HepG2 (cell line): ENCODE data around the gene LDLRAD4.

Experiments
- ESRRA ChIP-seq: sonication (generic); formaldehyde crosslinking; IDR thresholded peaks from 2 replicates; pipeline ENCODE4 v1.5.1; 2020; ENCODE audit warnings: mild to moderate bottlenecking, low read depth, missing genetic modification reagents
- KAT2B ChIP-seq: fragments of 150-350 bp; IDR thresholded peaks from 2 replicates; pipeline ENCODE4 v1.6.1; 2014; ENCODE audit warnings: low read depth, low read length, borderline replicate concordance
- SIN3A ChIP-seq: IDR thresholded peaks from 2 replicates; pipeline ENCODE4 v1.6.1; 2011; ENCODE audit warnings: low read depth, mild to moderate bottlenecking, control low read depth, low read length, borderline replicate concordance
- ZNF639 ChIP-seq: conservative IDR thresholded peaks from 2 replicates; pipeline ENCODE4 v1.6.1; 2018; ENCODE audit warnings: missing genetic modification reagents

GRCh38 chr18:13558124-13558523 lies 339.6 kb downstream of the LDLRAD4 start:
- TF ChIP-seq ZNF639 (CRISPR knock-in tag) (no peak), SIN3A (no peak), ESRRA (CRISPR knock-in tag) (no peak), KAT2B (no peak)
